Measurements from ENCODE around the gene TREH.

DNA sequence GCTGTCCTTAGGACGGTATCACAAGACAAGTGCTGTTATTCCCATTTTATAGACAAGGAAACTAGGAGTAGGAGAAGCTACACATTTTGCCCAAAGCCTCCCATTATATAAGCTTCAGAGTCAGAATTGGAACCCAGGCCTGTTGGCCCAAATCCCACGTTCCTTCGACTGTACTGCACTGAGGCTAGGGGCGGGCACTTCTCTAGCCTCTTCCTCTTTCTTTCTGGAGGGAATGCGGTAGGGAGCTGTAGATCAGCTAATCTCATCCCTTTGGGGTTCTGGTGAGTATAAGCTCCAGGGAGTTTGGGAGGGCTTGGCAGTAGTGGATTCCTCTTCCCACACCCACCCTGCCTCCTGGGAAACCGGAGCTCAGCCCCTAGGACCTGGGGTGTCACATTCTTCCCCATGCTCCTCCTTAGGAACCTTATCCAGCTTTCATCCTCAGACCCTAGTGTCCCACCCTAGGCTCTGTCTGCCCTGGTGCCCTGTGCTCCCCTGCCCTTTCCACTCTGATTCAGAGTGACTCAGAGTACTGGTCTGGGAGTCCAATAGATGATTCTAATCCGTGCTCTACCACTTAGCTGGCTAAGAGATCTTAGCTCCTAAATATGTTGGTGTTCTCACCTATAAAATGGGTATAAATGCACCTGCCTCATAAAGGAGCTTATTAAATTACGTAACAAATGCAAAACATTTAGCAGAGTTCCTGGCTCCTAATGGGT is 42.7 kb downstream of the TREH start:
- TF ChIP-seq, protein P1, sequence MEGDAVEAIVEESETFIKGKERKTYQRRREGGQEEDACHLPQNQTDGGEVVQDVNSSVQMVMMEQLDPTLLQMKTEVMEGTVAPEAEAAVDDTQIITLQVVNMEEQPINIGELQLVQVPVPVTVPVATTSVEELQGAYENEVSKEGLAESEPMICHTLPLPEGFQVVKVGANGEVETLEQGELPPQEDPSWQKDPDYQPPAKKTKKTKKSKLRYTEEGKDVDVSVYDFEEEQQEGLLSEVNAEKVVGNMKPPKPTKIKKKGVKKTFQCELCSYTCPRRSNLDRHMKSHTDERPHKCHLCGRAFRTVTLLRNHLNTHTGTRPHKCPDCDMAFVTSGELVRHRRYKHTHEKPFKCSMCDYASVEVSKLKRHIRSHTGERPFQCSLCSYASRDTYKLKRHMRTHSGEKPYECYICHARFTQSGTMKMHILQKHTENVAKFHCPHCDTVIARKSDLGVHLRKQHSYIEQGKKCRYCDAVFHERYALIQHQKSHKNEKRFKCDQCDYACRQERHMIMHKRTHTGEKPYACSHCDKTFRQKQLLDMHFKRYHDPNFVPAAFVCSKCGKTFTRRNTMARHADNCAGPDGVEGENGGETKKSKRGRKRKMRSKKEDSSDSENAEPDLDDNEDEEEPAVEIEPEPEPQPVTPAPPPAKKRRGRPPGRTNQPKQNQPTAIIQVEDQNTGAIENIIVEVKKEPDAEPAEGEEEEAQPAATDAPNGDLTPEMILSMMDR (IDR thresholded peaks at IDR 0.05), result no peak
- TF ChIP-seq POLR2AphosphoS5 (IDR thresholded peaks at IDR 0.05) (no peak), POLR2A (IDR thresholded peaks at IDR 0.05) (no peak)

Data from stomach (tissue), 4 donors.